Adipocyte (in vitro differentiated cells): ENCODE data around the gene CD79B.
"Not testable (repeated sequence)": the region's sequence is repeated elsewhere in the genome, so short reads cannot be mapped to it uniquely, and the experiment has no call there.

Experiments
- DNase-seq: peaks from one replicate; pipeline ENCODE4 v3.0.0-alpha.2; 2015; ENCODE audit warnings: low read depth
- H3K27me3 ChIP-seq: replicated peaks from 2 replicates; pipeline ENCODE4 v1.7.0; 2013; ENCODE audit warnings: mild to moderate bottlenecking, low read length, moderate library complexity; ENCODE audit not compliant: control insufficient read depth, insufficient read depth
- H3K36me3 ChIP-seq: 2 replicates; pipeline ENCODE4 v1.7.0; 2013; ENCODE audit warnings: low read length, mild to moderate bottlenecking, moderate library complexity; ENCODE audit not compliant: control insufficient read depth, insufficient read depth, severe bottlenecking
- H3K4me1 ChIP-seq: 2 replicates; pipeline ENCODE4 v1.7.0; 2013; ENCODE audit warnings: mild to moderate bottlenecking, low read length, moderate library complexity; ENCODE audit not compliant: control insufficient read depth, insufficient read depth
- H3K4me3 ChIP-seq: 2 replicates; pipeline ENCODE4 v1.7.0; 2013; ENCODE audit warnings: mild to moderate bottlenecking, low read length, moderate library complexity
- H3K9ac ChIP-seq: 2 replicates; pipeline ENCODE4 v1.7.0; 2013; ENCODE audit warnings: mild to moderate bottlenecking, low read length, moderate library complexity
- H3K9me3 ChIP-seq: 2 replicates; pipeline ENCODE4 v1.7.0; 2013; ENCODE audit warnings: mild to moderate bottlenecking, low read length, moderate library complexity; ENCODE audit not compliant: control insufficient read depth

Gene CD79B

GRCh38 chr17:63882626-63883126 lies 49.5 kb downstream of the CD79B start:
- H3K27me3 ChIP-seq, H3K9ac ChIP-seq, DNase-seq, H3K36me3 ChIP-seq, H3K4me3 ChIP-seq, H3K4me1 ChIP-seq, H3K9me3 ChIP-seq: not testable (repeated sequence)

- Histone ChIP-seq H3K9ac (no peak within 1 kb of the TSS), H3K36me3 (no peaks in the 10 kb centered on the region), H3K4me3 (no peak within 1 kb of the TSS), H3K27me3 (peaks cover 7% of the 10 kb centered on the region), H3K9me3 (no peaks in the 10 kb centered on the region), H3K4me1 (no peaks in the 10 kb centered on the region)
- peak; percentile 62 for DNase-seq
Observed at GRCh38 chr17:63881935-63882601, 50.1 kb downstream of the CD79B start, which contains the start of gene GH2. Gene GH2 (minus strand): TSS chr17:63881944. CDS start chr17:63881801, 143 bp downstream.

DNA sequence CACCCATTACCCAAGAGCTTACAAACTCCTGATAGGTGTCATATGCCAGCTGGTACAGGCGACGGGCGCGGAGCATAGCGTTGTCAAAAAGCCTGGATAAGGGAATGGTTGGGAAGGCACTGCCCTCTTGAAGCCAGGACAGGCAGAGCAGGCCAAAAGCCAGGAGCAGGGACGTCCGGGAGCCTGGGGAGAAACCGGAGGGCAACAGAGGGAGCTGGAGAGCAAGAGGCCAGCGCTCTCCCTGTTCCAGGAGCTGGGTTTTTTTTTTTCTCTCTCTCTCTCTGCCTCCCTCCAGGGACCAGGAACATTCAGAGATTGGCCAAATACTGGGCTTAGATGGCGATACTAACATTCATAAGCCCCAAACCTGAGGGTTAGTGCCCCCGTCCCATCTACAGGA lies 50.8 kb downstream of the CD79B start:
- not testable (repeated sequence) for H3K9me3 ChIP-seq, DNase-seq, H3K36me3 ChIP-seq, H3K9ac ChIP-seq, H3K4me1 ChIP-seq, H3K4me3 ChIP-seq
- peaks cover 12% of the 10 kb centered on the region for H3K27me3 ChIP-seq

DNA sequence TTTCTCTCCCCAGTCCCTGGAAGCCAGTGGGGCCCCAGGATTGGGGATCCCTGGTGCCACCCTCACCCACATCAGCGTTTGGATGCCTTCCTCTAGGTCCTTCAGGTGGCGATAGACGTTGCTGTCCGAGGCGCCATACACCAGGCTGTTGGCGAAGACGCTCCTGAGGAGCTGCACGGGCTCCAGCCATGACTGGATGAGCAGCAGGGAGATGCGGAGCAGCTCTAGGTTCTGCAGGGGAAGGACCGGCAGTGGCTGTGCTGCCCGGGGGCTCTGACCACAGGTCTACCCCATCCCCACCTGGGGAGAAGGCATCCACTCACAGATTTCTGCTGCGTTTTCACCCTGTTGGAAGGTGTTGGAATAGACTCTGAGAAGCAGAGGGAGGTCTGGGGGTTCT lies 51.4 kb downstream of the CD79B start:
- no peak overlapping the region for H3K9ac ChIP-seq
- H3K9me3 ChIP-seq: no peaks in the 10 kb centered on the region
- no peak for DNase-seq

More for the DNA sequence above, 51.4 kb downstream of the CD79B start:
- Histone ChIP-seq H3K27me3 (peaks cover 15% of the 10 kb centered on the region), H3K4me3 (no peak overlapping the region), H3K36me3 (no peaks in the 10 kb centered on the region), H3K4me1 (no peaks in the 10 kb centered on the region)
